COLO668 (cell line): ENCODE measurements around the gene PIGS.
A peak's percentile ranks its signal among the peaks of the same experiment; 100 is the strongest.

Experiments
- DNase-seq: peaks from one replicate; lab custom pipeline; 2025; ENCODE audit not compliant: unreplicated experiment; lab: John Stamatoyannopoulos, UW

PIGS gene

DNA sequence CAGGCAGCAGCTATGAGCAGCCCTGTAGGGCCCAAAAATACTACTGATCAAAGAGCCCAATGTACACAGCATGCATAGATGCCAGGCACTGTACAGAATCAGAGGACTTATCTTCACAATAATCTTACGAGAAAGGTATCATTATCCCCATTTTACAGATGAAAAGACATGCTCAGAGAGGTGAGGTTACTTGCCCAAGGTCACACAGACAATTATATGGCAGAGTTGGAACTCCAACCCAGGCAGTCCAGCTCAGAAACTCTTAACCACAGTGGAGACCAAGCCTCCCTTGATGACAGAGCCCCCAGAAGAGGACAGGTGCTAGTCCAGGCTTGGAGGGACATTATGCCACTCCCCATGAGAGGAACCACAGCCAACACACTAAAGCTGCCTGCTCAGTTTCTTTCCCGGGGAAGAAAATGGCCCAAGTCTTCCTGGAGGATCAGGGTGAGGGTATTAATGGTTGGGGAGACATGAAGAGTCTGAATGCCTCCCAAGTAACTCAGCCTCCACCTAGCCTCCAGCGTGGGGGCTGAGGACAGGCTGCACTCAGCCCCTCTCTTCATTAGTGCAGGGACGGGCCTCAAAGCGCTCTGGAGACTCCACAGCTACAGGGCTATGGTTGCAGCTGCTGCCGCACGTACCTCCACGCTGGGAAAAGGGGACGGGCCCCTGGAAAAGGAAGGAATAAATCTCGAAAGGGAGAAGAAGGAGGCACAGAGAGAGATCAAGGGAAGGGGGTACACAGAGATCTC lies 19.7 kb downstream of the PIGS start:
- peak; percentile 8 for DNase-seq

DNA sequence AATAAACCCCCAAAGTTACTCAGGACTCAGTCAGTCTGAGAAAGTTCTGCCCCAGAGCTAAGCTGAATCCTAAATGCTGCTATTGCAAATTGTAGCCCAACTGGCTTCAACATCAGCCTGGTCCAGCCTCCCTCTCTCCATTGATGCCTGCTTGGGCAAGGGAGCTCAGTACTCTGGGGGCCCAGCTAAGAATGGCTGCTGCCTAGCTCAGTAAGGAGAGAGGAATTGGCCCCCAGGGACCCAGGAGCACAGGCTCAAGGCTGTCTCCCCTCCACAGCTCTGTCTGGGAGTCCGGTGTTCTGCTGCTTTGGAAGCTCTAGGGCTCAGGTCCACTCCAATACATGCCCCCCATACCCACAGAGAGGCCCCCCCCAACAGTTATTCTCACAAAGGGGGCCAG lies 20.5 kb downstream of the PIGS start:
- DNase-seq: no peak

DNA sequence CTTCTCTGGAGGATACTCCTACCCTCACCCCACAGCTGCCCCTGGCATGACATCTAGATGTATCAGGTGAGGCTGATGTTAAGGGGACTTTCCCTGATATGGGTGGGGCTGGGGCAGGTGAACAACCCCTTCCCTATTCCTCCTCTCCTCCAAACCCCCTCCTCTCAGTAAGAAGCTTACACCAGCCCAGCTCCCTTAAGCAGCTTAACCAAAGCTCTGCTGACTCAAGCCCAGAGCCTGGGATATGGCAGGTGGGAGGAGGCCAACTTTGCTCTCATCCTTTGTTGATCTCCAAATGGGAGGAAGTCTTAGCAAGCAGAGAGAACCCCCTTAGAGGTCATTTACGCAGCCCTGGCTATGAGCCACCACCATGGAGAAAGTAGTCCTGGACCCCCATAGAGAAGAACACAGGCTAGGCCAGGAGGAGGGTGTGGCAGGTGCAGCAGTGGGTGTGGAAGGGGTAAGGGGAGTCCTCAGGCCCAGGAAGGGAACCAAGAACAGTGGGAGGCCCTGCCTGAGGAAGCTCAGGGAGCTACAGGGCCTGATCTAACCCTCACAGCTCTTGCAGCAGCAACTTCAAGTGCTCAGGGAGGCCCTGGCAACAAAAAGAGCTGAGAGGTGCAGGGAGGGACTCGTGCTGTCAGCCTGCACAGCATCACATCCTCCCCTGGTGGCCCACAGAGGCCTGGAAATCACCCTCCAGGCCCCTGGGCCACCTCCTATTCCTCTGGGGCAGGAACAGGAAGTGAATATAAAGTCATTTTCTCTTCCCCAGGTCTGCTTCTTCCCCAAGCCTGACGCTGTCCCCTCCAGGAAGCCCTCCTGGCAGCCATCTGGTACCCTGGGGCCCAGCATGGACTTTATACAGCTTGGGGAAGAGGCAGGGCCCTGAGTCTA lies 21.8 kb downstream of the PIGS start:
- DNase-seq: no peak

DNA sequence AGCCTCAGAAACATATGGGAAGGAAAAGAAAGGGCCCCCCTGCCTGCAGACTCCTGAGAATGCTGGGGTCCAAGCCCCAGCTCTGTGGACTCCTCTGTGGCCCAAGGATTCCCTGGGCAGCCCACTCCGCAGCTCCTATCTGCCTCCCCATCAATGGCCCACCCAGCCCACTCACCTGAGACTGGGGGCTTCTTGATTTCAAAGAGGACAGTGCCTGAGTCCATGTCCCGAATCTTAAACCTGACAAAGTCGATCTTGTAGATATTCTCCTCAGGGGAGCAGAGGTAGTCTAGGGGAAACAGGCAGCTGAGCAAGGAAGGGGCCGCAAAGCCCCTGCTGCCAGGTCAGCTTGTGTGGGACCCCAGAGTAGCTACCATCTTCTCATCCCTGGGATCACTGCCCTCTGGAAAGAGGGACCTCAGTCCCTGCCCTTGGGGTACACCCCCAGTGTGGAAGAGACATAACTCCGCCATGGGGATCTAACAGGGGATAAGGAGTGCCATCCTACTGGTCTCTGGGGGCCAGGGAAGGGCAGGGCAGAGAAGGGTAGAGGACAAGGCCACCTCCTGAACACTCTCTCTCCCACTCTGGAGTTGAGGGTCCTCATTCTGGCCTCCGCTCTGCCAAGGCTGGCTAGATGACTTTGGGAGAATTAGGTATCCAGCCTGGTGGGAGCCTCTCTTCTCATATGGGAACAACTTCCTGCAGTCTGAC lies 22.8 kb downstream of the PIGS start:
- no peak for DNase-seq

DNA sequence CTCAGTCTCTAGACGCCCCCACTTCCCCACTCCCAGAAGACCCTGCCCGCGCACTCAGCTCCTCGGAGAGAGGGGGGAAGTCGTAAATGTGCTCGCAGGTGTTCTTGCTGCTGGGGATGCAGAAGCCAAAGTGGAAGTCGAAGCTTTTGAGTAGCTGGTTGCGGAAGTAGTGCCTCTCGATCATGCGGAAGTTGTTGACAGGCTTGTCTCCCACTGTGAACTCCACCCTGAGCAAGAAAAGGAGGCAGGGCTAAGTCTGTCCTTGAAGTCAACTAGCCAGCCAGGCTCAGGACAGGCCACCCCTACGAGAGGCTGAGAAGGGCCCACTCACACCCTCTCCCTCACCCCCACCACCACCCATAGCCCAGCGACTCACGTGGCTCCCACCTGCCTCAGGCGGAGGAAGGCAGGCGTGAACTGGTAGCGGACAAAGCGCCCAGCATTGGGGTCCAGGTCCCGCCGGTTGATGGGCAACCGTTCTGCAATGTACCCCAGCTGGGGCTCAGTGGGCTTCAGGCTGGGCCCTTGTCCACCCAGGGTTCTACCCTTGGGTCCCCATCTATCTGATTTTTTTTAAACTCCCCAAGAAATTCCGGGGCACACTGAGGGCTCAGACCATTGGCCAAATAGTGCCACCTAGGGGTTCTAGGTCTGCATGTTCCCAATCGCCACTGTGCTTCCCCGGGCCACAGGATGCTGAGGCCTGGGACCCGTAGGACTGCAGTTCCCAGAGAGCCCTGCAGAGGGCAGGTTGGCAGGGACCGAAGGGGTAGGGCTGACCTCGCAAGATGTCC lies 23.5 kb downstream of the PIGS start:
- peak; percentile 54 for DNase-seq

DNA sequence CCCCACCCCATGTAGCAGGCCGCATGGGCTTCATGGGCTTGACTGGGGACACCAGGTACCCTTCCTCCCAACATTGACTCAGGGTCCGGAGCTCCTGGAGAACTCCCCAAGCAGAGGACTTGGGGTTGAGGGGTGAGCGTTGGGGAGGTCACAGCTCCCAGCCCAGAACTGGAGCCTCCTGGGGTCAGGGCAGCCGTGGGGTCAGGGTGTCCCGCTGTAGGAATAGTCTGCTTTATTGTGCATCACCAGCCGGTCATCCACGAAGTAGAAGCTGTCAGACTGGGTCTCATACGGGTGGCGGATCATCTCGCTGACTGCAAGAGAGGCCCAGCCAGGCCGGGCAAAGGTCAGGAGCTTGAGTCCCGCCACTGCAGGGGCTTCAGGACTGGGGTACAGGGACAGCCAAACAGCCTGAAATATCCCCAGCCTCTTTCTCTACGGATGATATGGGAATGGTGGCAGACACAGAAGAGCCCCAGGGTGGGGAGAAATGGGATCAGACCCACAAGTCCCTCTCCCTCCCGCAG lies 24.2 kb downstream of the PIGS start:
- no peak for DNase-seq

DNA sequence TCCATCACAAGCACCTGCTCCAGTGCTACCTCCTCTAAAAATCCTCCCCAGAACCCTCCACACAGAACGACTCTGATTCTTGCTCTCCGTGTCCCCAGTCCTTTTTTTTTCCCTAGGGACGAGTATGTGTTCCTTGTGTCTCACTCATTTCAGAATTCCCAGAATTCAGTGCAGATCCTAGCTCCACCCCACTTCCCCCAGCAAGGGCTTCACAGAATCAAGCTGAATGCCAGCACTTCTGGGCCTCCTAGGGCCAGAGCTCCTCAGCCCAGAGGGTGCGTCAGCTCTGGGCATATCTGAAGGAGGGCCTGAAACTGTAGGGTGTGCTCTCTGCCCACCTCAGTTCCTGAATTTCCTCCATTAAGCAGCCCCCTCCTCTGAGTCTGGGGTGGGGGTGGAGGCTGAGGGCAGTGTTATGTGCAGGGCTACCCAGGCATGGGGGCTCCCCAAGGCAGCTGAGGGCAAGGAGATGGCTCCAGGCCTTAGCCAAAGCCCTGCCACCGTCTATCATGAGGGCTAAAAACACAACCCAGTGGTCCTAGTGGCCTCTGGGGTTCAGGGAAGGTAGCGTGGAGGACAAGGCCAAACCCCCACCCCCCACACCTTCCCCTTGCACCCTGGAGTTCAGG lies 25.4 kb downstream of the PIGS start:
- no peak for DNase-seq

DNA sequence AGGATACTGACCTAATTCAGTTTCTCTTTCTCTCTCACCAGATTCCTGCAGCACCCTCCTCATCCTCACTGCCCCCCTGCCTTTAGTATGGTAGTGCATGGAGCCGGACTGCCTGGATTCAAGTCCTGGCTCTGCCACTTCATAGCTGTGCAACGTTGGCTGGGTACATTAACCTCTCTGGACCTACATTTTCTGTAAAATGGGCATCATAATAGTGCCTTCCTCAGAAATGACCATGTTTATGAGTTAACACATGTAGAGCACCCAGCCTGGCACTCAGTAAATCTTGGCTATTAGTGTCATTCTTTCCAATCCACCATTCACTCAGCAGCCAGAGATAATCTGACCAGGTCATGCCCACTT lies 26.2 kb downstream of the PIGS start:
- no peak for DNase-seq

DNA sequence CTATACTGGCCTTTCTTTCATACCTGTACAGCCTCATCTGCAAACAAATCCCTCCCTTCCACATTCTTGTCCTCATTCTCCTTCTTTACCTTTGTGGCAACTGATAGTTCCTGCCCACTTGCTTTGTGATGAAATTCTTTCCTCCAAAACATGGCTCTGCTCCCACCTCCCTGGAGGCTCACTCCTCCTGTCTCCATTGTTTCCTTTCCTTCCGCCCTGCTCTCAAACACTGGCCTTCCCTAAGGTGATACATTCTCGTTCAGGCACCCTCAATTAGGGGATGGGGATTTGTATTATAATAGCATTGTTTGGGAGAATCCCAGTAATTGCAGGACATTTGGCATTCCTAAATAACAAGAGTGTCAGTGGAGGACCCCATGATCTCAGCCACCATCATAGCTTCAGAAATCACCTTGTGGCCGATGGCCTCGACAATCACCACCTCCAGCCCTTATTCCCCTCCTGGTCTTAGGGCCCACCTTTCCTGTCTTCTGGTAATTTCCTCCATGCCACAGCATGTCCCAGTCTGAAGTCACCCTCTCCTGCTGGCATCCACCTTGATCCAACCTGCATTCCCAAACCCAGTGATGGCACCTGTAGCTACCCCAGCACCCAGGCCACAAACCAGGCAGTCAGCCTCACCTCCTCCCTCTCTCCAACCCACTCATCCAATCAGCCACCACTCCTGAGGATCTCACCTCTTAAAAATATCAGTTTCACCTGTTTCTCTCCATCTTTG lies 26.8 kb downstream of the PIGS start:
- no peak for DNase-seq

DNA sequence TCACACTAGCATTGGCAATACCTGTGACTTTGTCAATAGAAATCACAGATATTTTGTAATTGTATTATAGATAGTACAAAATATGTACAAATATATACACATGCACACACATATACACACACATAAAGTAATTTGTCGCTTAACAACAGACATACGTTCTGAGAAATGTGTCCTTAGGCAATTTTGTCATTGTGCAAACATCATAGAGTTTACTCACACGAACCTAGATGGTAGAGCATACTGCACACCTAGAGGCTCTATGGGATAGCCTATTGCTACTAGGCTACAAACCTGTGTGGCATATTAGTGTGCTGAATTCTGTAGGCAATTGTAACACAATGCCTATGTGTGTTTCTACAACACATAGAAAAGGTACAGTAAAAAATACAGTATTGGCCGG lies 29.9 kb downstream of the PIGS start:
- no peak for DNase-seq

DNA sequence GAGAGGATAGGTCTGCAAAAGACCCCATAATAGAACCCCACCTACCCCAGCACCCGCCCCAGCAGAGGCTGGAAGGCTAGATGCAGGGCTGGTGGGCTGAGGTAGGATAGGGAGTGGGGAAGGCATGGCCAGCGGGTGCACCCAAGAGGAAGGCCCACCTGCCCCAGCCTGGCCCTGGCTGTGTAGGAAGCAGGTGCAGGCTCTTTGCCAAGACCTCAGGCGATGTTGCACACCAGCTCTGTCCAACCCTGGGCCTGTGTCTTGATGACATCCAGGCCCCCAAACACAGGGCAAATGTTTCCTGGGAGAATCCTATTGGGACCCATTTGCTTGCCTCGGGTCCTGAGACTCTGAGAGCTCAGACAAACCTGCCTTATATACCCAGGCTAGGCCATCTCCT lies 31.1 kb downstream of the PIGS start:
- no peak for DNase-seq

DNA sequence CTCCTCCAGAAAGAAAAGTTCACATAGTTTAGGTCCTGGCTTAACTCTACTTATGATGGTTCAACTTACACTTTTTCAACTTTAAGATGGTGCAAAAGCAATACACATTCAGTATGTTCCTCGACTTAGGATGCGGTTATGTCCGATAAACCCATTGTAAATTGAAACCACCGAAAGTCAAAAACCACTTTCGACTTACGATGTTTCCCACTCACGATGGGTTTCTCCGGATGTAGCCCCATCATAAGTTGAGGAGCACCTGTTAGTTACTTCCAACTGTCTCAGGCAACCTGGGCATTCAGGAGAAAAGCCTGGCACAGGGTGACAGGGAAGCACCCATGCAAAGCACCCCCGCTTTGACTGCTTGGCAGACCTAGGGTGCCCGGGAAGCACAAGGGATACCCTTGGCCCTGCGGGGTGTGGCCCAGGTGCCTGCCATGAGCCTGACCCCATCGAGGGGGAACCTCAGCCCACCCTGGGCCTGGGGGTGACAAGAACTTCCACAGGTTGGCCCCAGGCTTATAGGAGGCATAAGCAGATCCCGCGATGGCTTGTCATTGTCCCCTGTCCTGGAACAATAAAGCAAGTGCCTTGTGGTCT lies 32.9 kb downstream of the PIGS start:
- no peak for DNase-seq

DNA sequence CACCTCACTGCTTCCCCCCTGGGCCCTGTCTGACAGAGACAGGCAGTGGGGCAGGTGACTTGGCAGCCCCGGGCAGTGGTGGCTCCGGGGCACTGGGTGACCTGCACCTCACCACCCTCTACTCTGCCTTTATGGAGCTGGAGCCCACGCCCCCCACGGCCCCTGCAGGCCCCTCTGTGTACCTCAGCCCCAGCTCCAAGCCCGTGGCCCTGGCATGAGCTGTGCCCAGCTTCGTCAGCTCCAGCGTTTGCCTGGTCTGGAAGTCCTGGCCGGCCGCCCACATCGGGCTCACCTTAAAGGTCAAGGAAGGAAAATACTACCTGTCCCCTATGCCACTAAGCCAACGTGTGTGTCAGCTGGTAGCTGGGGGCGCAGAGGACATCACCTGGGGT lies 34.1 kb downstream of the PIGS start:
- DNase-seq: no peak

DNA sequence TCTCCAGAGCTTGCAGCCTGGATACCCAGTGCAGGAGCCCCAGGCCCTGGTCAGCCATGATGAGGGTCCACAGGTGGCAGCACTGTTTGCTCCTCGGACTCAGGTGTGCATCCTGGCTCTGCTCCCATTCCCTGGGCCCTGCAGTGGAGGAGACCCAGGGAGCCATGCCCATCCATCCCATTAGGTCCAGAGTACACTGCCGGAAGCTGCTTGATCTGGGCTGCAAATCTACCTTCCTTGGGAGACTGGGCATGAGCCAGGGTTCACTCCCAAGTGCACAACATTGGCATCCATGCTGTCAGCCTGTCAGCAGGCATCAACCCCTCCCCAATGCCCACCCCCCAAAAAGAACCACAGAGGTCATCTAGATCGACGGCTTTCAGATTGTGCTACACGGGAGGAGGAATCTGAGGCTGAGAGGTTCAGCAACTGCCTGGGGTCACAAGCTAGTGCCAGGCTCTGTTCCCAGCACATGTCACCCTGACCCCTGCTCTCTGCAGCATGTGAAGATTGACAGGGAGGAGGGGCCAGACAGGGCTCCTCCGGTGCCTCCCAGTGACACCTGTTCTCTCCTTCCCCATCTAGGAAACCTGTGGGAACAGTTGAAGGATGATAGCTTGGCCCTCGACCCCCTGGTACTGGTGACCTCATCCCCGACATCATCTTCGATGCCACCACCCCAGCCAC lies 34.6 kb downstream of the PIGS start:
- no peak for DNase-seq

DNA sequence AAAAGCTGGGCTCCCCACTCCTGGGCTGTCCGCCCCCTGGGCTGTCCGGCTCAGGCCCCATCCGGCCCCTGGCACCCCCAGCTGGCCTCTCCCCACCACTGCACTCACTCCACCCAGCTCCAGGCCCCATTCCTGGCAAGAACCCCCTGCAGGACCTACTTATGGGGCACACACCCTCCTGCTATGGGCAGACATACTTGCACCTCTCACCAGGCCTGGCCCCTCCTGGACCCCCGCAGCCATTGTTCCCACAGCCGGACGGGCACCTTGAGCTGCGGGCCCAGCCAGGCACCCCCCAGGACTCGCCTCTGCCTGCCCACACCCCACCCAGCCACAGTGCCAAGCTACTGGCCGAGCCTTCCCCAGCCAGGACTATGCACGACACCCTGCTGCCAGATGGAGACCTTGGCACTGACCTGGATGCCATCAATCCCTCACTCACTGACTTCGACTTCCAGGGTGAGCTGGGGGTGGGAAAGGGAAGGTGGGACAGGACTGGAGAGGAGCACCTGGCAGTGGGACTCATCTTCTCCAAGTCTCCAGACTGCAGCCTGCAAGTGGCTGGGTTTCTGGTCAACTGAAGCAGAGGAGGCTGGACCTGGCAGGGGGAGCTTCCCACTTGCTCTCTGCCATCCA lies 36.5 kb downstream of the PIGS start:
- DNase-seq: no peak

DNA sequence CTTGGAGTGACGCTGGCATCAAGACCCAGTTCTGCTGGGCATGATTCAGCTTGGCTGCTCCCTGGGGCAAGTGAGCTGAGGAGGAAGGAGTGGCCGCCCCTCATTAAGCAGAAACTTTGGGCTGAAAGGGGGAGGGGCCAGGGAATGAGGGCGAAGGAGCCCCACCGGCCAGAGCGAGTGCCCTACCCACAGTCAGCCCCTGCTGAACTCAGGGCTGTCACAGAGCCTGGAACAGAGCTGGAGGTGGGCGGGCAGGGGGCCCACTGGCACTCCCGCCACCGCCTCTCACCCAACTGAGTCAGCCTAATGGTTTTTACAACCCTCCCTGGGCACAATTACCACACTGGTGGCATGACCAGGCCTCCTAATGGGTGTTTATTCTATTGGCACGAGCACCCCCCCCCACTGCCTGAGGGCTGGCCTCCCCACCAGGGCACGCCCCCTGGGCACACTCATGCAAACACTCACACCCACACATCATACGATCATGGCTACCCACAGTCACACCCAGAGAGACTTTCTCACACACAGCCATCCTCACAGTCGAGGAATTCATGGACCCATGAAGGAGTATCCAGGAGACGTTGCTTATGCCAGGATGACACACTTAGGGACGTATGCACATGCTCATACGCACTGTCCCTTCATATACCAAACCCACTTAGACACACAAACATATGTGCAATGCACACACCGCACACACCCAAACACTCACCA lies 38.1 kb downstream of the PIGS start:
- DNase-seq: no peak
